Measurements from ENCODE around the gene HS3ST4. TPM values are rescaled to one million over a fixed set of nuclear protein-coding genes. Genes with fewer than 3 reads are reported as not detected.

The HS3ST4 gene
- polyA plus RNA-seq, 1 donor from 2014 or later = 13.0 TPM

DNA sequence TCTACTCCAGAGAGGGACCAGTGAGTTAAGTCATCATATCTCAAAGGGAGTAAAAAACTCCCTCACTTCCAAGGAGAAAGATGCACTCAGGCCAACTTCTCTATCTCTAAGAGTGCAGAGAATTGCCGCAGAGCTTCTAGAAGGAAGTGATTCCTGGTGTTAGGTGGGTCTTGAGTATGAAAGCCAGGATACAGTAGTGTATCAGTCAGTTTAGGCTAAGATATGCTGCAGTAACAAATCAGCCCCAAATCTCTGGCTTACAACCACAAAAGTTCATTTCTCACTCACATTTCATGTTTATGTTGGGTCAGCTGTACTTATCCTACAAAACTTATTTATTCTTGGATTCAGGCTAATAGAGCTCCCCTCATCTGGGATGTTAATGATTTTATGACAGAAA, 106.3 kb downstream of the HS3ST4 start:
- no peaks in the 10 kb centered on the region for H3K9me3 ChIP-seq (ENCODE audit: low read length)
- H4K20me1 ChIP-seq (ENCODE audit: insufficient read depth) = no peaks in the 10 kb centered on the region
- H3K9me2 ChIP-seq (ENCODE audit: insufficient read depth, low read length) = no peaks in the 10 kb centered on the region
- H3K27me3 ChIP-seq (ENCODE audit: insufficient read depth, low read depth, low read length) = no peaks in the 10 kb centered on the region
- TF ChIP-seq RAD21 (conservative IDR thresholded peaks at IDR 0.05) (no peak), POLR2AphosphoS5 (IDR thresholded peaks at IDR 0.05) (no peak), MXI1 (conservative IDR thresholded peaks at IDR 0.05; ENCODE audit: poor library complexity, severe bottlenecking) (no peak), EZH2 (IDR thresholded peaks at IDR 0.05; ENCODE audit: borderline replicate concordance, insufficient read depth, low read length, poor library complexity, severe bottlenecking) (no peak), CTCF (IDR thresholded peaks at IDR 0.05; ENCODE audit: poor library complexity, severe bottlenecking) (no peak), TAF1 (IDR thresholded peaks at IDR 0.05; ENCODE audit: low read depth) (no peak)
- H3K9ac ChIP-seq (ENCODE audit: low read length) = no peak overlapping the region
- no peak overlapping the region for H3K4me3 ChIP-seq (ENCODE audit: low read length)
- no peak overlapping the region for H2AFZ ChIP-seq (ENCODE audit: low read depth, low read length)
- H3F3A ChIP-seq (ENCODE audit: insufficient read depth, low read length, poor library complexity, severe bottlenecking) = no peaks in the 10 kb centered on the region
- no peaks in the 10 kb centered on the region for H3K36me3 ChIP-seq (ENCODE audit: insufficient read depth, low read length)
- H3K27ac ChIP-seq (ENCODE audit: low read length) = no peak overlapping the region
- no peaks in the 10 kb centered on the region for H3K79me2 ChIP-seq (replicated peaks; ENCODE audit: insufficient read depth, low read length)
- H3K4me2 ChIP-seq (ENCODE audit: low read length) = no peak overlapping the region

DNA sequence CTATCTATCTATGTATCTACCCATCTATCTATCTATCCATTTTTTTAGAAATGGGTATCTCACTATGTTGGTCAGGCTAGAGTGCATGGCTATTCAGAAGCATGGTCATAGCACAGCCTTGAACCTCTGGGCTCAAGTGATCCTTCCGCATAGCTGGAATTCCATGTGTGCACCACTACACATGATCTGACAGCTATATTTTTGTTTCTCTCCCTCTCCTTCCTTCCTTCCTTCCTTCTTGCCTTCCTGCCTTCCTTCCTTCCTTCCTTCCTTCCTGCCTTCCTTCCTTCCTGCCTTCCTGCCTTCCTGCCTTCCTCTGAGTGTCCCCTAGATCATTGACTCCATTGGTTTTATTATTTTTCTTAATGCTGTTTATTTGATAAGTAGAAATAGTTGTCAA, 108.1 kb downstream of the HS3ST4 start:
- H2AFZ ChIP-seq (ENCODE audit: low read depth, low read length) = no peak overlapping the region
- TF ChIP-seq TAF1 (IDR thresholded peaks at IDR 0.05; ENCODE audit: low read depth) = no peak
- no peak for TF ChIP-seq CTCF (IDR thresholded peaks at IDR 0.05; ENCODE audit: poor library complexity, severe bottlenecking)
- no peak for TF ChIP-seq EZH2 (IDR thresholded peaks at IDR 0.05; ENCODE audit: borderline replicate concordance, insufficient read depth, low read length, poor library complexity, severe bottlenecking)
- TF ChIP-seq MXI1 (conservative IDR thresholded peaks at IDR 0.05; ENCODE audit: poor library complexity, severe bottlenecking) = no peak
- no peak for TF ChIP-seq EP300 (conservative IDR thresholded peaks at IDR 0.05; ENCODE audit: poor library complexity, severe bottlenecking)
- no peak for TF ChIP-seq REST (IDR thresholded peaks at IDR 0.05; ENCODE audit: borderline replicate concordance)
- TF ChIP-seq RAD21 (conservative IDR thresholded peaks at IDR 0.05) = no peak
- TF ChIP-seq POLR2AphosphoS5 (IDR thresholded peaks at IDR 0.05) = no peak
- no peak for TF ChIP-seq SMC3 (conservative IDR thresholded peaks at IDR 0.05; ENCODE audit: poor library complexity)
- no peaks in the 10 kb centered on the region for H3K27me3 ChIP-seq (ENCODE audit: insufficient read depth, low read depth, low read length)
- no peaks in the 10 kb centered on the region for H3K9me2 ChIP-seq (ENCODE audit: insufficient read depth, low read length)
- no peaks in the 10 kb centered on the region for H4K20me1 ChIP-seq (ENCODE audit: insufficient read depth)
- H3F3A ChIP-seq (ENCODE audit: insufficient read depth, low read length, poor library complexity, severe bottlenecking) = no peaks in the 10 kb centered on the region
- no peaks in the 10 kb centered on the region for H3K9me3 ChIP-seq (ENCODE audit: low read length)
- H3K27ac ChIP-seq (ENCODE audit: low read length) = no peak overlapping the region
- H3K9ac ChIP-seq (ENCODE audit: low read length) = no peak overlapping the region
- no peaks in the 10 kb centered on the region for H3K36me3 ChIP-seq (ENCODE audit: insufficient read depth, low read length)
- no peaks in the 10 kb centered on the region for H3K79me2 ChIP-seq (replicated peaks; ENCODE audit: insufficient read depth, low read length)
- no peak overlapping the region for H3K4me2 ChIP-seq (ENCODE audit: low read length)
- no peak overlapping the region for H3K4me3 ChIP-seq (ENCODE audit: low read length)

Measured in neural cell (in vitro differentiated cells).